HL-60 (cell line): ENCODE measurements around the gene ACTN4.

Experiments
- CTCF ChIP-seq: IDR thresholded peaks from one replicate; pipeline ENCODE4 v1.5.1; 2011; ENCODE audit warnings: low read length, control low read depth, inconsistent platforms; ENCODE audit not compliant: insufficient read depth
- GABPA ChIP-seq: IDR thresholded peaks from 2 replicates; pipeline ENCODE4 v1.6.1; 2012; ENCODE audit warnings: low read depth
- POLR2AphosphoS5 ChIP-seq: IDR thresholded peaks from 2 replicates; pipeline ENCODE4 v1.6.1; 2012; ENCODE audit warnings: low read depth

DNA sequence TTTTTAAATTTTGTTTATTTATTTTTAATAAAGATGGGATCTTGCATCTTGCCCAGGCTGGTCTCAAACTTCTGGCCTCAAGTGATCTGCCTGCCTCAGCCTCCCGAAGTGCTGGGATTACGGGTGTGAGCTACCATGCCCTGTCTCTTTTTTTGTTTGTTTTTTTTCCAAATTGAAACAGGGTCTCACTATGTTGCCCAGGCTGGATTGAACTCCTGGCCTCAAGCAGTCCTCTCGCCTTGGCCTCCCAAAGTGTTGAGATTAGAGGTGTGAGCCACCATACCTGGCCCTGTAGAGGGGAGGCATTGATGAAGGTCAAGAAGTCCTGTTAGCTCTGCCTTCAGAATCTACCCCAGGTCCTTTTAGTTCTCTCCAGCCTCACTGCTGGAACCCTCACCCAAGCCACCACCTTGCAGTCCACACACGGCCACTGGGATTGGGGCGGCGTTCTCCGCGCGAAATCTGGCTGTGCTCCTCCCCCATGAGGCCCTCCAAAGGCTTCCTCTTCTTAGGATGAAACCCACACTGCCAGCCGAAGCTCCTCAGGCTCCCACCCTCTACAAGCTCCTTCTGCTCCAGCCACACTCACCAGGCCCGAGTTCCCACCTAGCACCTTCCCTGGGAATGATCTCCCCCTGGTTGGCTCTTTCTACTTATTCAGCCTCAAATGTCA lies 34.9 kb downstream of the ACTN4 start:
- TF ChIP-seq CTCF: no peak
- TF ChIP-seq POLR2AphosphoS5: no peak
- no peak for TF ChIP-seq GABPA
